DMS79 treated with DMSO at 0.1 percent for 48 hours (cell line): ENCODE measurements around the gene DBF4B.
"Not testable (repeated sequence)": the region's sequence is repeated elsewhere in the genome, so short reads cannot be mapped to it uniquely, and the experiment has no call there.

ENCODE experiments used
- DNase-seq: peaks from one replicate; lab custom pipeline; 2025; lab: John Stamatoyannopoulos, UW

DBF4B gene

DNA sequence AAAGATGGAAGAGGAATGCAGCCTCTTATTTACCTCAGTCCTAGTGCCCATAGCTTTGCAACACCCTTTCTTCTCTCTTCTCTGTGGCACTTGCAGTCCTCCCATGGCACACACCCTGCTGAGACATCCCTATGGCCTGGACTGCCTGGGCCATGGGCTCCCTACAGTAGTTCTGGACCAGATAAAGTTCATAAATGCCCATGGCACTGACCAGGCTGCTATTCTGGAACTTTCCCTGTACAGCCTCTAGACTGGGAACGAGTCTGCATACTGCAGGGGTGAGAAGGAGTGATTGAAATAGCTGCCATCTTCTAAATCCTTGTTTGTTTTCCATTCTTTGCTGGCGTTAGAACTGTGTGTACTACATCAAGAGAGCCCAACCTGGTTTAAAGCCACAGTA, 25.8 kb downstream of the DBF4B start:
- no peak for DNase-seq

DNA sequence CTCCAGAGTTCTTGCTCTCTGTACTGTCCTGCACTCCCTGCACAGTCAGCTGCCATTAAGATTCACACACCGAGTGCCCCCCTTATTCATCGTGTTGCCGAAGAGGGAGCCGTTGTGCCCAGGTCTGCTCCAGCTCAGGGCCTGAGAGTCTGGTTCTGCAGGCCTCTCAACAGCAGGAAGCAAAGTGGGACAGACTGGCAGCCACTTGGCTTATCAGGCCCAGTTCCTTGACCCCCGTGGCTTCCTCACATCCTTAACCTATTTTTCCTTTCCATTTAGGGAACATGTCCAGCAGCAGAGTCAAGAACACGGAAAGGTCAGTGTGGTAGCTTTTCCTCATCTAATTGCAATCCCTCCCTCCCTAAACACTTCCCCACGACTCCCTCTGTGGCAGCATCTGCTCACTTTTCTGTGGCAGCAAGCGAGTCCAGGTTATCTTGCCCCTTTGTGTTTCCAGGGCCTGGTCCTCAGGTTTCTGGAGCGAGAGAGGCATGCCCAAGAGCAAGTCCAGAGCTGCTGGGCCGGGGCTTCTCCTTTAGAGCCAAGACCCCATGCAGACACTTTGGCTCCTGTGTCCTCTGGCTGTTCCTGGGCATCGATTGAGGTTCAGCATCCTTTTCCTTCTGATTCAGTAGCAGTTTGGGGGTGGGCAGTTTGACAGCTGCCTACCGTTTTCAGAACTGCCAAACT, 28.2 kb downstream of the DBF4B start:
- no peak for DNase-seq

DNA sequence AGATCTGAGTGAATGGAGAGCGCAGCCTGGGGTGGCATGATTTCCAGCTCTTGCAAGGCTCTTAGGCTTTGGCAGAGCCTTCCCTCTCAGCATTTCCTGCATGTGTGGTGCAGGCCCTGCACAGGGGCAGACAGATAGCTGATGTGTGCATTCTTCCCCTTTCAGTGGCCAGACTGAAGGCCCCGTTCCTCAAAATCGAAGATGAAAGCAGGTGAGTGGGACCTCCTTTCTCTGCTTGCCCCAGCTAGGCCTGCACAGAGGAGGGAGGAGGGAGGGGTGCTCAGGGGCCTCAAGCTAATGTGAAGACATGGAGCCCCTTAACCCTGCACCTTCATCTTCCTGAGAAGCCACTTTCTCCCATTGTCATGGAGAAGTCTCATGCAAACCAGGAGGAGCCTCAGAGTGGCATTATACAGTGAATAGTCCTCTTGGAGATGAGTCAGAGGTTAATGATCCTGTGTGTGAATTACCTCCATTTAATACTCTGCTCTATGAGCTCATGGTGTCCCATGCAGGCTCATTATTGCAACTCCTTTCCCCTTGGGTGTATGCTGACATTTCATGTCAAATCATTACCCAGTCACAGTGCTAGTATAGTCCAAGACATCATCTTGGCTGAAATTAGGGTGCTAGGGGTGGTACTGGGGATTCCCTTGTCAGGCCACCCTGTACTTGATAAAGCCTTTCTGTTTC, 29.9 kb downstream of the DBF4B start:
- DNase-seq, result no peak

DNA sequence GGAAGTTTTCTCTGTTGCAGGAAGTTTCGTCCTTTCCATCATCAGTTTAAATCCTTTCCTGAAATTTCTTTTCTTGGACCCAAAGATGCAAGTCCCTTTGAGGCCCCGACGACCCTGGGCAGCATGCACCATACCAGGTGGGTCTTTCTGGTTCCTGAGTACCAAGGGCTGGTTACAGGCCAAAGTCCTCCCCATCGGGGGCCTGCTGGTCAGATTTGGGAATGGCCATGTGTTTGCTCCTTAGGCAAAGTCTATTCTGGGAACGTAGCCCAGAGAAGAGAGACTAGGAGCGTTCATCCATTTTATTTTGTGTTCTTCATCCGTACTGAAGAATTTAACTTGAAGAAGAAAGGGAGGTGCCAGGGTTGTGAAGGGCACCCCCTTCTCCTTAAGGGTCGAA, 32.9 kb downstream of the DBF4B start:
- DNase-seq, result no peak

DNA sequence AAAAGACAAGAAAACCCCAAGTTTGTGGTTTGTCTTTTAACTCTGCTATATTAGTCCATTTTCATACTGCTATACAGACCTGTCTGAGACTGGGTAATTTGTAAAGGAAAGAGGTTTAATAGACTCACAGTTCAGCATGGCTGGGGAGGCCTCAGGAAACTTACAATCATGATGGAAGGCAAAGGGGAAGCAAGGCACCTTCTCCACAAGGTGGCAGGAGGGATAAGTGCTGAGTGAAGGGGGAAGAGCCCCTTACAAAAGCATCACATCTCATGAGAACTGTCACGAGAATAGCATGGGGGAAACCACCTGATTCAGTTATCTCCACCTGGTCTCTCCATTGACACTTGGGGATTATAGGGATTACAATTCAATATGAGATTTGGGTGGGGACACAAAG, 36.8 kb downstream of the DBF4B start:
- DNase-seq, result no peak

DNA sequence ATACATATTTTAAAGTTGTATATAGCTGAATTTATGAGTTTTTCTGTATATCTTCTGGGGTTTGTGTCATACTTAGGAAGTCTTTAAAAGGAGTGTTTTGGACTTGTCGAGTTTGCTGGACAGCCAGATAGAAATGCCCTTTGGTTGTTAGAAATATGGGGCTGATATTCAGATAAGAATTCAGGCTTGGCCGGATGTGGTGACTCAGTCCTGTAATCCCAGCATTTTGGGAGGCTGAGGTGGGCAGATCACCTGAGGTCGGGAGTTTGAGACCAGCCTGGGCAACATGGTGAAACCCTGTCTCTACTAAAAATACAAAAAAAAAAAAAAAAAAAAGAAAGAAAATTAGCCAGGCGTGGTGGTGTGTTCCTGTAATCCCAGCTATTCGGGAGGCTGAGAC, 37.3 kb downstream of the DBF4B start:
- not testable (repeated sequence) for DNase-seq

DNA sequence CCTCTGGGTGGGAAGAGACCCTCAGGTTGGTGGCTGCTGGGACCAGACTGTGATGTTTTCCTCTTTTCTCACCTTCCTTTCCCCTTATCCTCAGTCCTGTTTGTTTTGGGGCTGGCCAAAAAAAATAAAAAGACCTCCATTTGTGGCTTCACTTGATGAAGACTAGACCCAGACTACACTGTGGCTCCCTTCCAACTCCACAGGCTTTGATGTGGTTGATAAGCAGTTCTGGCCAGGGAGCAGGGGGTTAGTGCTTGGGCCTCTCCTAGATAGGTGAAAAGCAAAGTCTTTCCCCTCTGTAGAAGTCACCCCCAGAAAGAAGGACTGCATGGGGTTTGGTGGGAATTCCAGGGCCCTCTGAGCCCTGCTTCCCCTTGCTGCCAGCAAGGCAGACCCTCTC, 39.1 kb downstream of the DBF4B start:
- DNase-seq, result no peak

DNA sequence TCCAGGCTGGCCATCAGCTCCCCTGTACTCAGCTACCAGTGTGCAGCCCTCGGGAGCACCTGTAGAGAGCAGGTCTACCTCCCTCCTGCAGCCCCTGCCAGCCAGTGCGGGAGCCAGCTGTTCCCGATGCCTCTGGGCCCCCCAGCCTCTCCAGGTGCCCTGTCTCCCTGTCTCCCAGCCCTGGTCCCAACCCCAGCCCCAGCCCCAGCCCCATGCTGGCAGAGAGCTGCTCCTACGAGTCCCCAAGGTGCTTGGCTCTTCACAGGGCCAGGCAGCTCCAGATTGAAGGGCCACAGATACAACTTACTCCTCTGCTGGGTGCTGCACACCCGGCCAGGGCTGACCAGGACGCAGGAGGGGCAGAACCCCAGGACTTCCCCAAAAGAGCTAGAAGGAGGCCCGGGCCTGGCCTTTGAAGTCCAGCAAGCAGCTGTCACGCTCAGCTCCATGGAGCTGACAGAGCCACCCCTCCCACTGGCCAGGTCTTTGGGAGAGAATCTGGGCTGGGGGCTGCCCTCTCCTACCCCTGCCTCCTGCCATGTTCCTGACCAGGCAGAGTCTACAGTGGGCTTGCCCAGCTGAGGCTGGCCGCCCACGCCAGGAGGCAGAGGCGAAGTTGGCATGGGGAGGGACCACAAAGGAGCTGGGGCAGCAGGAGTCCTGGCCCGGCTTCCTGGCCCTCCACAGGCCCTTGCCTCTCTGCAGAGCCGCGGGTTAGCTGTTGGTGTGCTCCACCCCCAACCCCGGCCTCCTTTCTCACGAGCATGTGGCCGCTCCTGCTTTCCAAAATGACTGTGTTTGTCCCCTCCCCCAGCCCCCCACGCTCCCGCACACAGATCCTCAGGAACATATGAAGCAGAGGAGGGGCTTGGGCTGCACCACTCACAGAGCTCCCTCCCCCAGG, 40.9 kb downstream of the DBF4B start:
- no peak for DNase-seq

DNA sequence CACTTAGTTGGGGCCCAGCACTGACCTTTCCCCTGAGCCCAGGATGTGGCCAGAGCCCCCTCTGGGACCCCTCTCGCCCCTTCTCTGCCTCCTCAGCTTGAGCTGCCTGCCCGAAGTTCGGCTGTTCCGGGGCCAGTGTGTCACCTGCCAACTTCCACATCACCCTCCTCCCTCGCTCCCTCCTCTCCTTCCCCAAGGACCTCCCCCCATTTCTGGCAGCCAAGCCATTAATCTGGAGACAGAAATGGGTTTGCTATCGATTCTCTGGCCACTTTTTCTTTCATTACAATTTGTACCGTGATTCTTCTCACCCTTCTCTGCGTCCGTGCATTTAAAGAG, 41.5 kb downstream of the DBF4B start:
- no peak for DNase-seq

DNA sequence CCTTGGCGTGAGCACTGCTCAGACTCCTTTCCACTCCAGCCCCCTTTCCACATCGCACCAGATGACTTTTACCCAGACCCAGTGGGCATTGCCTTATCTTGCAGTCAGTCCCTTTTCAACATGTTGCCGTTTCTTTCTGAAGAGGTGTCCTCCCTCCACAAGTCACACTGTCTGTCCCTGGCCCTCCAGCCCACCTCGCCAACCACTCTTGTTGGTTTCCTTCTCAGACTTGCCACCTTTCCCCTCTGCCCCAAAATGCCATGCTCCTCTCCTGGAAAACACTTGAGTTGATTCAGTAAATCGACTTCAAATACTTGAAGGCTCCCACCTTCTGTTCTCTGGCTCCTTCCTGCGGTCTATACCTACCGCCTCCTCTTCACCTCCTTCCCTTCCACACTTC, 42.9 kb downstream of the DBF4B start:
- DNase-seq, result no peak

DNA sequence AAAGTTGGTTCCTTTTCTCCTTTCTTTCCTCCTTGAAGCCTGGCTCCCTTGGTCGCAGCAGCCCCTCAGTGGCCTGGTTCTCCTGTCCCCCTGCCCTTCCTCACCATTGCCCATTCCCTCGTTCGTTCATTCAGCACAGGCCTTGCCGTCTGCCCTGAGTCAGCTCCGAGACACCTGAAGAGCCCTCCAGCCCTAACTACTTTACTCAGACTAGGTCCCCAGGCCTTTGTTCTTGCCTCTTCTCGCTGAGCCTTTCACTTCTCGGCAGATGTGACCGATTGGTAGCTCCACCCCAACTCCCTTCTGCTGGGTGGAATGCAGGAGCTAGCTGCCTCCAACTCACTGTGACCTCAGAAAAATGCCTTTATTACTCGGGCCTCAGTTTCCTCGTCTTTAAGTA, 43.3 kb downstream of the DBF4B start:
- peak; percentile 53 for DNase-seq

DNA sequence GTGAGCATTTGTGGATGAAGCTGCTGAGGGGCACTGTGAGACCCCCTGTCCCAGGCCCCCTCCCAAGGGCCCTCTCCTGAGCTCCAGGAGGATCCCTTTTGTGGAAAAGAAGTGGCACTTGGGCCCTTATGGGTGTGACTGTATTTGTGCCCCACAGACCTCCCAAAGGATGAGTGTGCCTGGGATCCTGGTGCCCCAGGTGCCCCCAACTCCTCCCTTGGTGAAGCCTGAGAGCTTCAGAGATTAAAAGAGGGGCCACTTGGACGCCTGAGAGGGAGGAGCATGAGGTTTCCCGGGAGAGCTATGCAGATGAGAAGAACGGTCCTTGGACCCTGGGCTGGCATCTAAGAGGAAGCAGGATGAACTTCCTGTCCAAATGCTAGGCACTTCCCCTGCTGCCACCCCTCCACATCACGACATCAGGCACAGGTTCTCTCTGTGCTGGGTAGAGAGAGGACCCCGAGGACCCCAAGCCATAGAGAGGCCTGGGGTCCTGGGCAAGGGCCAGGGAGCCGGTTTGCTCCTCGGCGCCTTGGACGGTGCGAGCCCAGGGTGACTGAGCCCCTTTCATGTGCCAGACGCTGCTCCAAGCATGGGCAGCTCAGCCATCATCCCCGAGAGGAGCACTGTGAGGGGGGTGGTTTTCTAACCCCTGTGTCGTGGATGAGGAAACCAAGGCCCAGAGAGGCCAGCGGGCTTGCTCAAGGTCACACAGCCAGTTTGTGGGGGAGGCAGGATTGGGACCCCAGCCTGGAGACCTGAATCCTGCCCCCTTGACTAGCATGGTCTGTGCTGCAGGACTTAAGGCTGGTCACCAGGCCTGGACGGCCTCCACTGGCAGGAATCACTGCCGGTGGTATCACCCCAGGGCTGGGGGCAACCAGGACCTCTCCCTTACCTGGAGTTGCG, 44.7 kb downstream of the DBF4B start:
- no peak for DNase-seq

DNA sequence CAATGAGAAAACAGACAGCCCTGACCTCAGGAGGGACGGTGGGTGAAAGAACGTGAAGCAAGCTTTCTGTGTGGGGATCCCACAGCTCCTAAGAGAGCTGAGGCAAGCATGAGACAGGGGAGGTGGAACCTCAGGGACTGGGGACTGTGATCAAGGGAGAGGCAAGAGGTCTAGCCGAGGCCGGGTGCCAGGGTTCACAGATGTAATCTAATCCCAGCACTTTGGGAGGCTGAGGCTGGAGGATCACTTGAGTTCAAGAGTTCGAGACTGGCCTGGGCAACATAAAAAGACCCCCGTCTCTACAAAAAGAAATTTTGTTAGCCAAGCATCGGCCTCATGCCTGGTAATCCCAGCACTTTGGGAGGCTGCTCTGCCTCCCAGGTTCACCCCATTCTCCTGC, 45.8 kb downstream of the DBF4B start:
- DNase-seq, result no peak

DNA sequence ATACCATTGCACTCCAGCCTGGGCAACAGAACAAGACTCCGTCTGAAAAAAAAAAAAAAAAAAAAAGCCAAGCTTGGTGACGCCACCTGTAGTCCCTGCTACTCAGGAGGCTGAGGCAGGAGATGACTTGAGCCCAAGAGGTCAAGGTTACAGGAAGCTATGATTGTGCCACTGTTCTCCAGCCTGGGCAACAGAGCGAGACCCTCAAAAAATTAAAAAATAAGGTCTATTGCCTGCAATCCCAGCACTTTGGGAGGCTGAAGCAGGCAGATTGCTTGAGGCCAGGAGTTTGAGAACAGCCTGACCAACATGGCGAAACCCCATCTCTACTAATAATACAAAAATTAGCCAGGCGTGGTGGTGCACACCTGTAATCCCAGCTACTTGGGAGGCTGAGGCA, 46.7 kb downstream of the DBF4B start:
- DNase-seq, result not testable (repeated sequence)

DNA sequence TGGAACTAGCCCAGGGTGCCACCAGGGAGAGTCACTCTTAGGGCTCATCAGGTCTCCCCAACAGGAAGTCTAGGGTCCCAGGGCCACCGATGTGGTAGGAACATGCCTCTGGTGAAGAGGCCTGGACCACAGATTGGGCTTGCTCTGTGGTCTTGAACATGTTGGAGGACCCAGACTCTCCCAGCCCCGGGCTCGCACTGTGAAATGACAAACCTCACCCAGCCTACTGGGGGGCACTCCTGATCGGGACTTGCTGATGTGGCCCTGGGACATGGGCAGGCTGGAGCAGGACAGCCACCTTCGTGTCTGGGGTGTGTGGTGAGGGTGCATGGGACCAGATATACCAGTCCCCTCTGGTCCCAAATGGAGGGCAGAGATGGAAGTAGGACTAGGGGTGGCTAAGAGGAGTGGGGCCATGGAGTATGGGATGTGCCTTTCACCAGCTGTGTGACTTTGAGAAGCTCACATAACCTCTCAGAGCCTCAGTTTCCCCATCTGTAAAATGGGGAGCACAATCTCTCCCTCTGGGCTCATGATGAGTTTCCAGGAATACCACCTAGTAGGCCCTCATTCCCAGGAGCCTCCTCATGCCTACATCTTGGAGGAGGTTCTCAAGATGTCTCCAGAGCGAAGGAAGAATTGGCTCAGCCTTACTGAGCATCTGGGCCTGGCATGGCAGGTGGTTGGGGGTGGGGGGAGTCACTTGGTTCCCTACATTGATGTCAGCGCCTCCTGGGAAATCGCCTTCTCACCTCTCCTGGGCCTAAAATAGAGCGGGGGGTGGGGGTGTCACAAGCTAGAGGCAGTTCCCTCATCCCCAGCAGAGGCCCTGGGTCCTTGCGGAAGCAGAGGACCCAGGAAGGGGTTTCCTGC, 48.8 kb downstream of the DBF4B start:
- no peak for DNase-seq

DNA sequence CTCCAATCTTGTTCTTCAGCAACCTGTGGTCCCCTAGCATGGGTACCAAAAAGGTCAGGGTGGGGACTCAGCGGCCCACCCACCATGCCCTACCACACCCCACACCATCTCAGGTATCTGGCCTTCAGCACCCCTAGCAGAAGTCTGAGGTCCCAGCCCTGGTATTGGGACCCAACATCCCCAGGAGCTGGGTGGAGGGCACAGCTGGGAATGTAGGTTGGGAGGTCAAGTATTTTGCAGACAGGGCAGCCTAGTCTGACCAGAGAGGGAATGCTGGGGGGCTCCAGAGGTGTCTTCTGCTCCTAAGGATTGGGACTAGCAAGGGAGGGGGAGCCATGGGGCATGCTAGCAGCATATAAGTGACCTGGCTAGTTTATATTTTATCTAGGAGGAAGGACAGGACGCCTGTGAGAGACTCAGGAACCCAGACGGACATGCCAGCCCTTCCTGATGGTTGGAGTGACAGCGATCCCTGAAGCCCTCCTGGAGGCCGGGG, 49.5 kb downstream of the DBF4B start:
- DNase-seq, result no peak

DNA sequence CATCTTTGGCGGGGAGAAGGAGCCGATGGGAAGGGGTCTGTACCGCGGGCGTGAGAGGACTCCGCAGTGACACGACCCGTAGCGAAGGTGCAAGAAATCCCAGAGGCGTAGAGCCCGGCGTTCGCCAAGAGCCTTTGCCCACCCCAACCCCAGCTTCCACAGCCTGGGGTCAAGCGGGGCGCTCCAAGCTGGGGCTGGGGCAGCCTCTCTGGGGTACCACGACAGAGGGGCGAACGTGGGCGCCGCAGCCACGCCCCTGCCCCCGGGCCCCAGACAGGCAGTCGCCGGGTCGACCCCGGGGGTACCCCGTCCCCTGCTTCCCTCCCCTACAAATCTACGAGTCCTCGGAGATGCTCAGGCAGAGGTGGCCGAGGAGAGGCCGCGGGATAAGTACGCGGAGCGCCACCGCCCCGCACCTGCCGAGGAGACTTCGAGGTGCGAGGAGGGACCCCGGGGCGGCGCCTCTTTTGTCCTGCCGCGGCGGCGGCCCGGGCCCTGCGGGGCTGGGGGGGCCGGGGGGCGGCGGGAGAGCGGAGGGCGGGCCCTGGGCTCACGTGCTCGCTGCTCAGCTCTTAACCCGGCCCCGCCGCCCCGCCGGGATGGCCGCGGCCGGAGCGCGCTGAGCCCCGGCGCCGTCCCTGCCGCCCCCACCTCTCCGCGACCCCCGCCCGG, 50.1 kb downstream of the DBF4B start, which contains the start of gene ADAM11:
ADAM11 (plus strand) TSS at position 575 of the 672 bp plus-strand sequence. CDS start 212 bp downstream, outside the sequence.
- DNase-seq, result peak; percentile 16

DNA sequence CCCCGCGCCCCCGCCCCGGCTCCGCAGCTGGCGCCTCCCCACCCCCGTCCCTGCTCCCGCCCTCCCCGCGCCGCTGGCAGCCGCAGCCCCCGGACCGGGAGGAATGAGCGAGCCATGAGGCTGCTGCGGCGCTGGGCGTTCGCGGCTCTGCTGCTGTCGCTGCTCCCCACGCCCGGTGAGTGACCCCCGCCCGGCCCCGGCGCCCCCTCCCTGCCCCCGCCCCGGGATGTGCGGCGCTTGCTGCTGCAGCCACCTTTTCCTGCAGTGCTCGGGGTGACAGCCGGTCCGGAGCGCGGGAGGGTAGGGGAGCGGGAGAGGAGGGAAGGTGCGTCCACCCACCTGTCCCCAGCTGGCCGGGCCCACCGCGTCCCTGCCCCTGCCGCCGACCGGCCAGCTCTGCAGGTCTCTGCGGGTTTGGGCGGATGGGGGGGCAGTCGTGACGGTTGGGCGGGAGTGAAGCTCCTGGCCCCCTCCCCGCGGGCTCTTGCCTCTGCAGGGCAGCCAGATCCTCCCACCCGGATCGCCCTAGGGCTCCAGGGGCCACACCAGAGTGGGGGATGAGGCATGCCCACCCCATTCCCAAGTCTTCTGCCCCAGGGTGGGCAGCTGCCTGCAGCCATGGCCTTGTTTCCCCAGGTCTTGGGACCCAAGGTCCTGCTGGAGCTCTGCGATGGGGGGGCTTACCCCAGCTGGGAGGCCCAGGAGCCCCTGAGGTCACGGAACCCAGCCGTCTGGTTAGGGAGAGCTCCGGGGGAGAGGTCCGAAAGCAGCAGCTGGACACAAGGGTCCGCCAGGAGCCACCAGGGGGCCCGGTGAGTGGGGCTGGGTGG, 50.8 kb downstream of the DBF4B start:
- peak; percentile 9 for DNase-seq

DNA sequence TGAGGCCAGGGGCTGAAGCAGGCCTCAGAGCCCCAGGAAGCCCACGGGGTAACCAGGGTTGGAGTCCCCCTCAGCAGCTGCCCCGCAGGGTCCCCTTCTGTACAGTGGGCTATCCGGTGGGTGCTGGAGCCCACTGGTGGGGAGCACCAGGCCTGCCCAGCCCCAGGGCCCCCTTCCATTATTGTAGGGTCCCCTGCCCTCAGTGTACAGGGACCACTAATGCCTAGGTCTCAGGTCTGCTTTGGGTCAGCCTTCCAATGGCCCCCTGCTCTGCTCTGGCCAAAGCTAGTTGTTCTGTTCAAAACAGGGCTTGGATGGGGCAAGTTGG, 51.4 kb downstream of the DBF4B start:
- no peak for DNase-seq
